Activated naive CD8-positive, alpha-beta T cell treated with anti-CD3 and anti-CD28 coated beads, Interleukin-2, amount 50 U/mL, for 24 hours (primary cell): ENCODE data around the gene SPTBN1.

ENCODE experiments used
- ATAC-seq: fragments of 150-1000 bp; cut with Tn5 transposase; one replicate; pipeline ENCODE4 v1.10.0; 2021
- DNase-seq: peaks from one replicate; pipeline ENCODE4 v3.0.0; 2021
- H3K27ac Mint-ChIP-seq: one replicate; pipeline ENCODE4 v1.8.0; 2021; ENCODE audit warnings: mild to moderate bottlenecking, mixed read lengths
- H3K27me3 Mint-ChIP-seq: one replicate; pipeline ENCODE4 v1.8.0; 2021; ENCODE audit warnings: mixed read lengths
- H3K36me3 Mint-ChIP-seq: one replicate; pipeline ENCODE4 v1.8.0; 2021; ENCODE audit warnings: low read depth, mixed read lengths
- H3K4me1 Mint-ChIP-seq: one replicate; pipeline ENCODE4 v1.8.0; 2021; ENCODE audit warnings: mixed read lengths
- H3K4me3 Mint-ChIP-seq: one replicate; pipeline ENCODE4 v1.8.0; 2021; ENCODE audit warnings: mild to moderate bottlenecking, moderate library complexity, mixed read lengths
- H3K9me3 Mint-ChIP-seq: one replicate; pipeline ENCODE4 v1.8.0; 2021; ENCODE audit warnings: mixed read lengths

SPTBN1 gene

DNA sequence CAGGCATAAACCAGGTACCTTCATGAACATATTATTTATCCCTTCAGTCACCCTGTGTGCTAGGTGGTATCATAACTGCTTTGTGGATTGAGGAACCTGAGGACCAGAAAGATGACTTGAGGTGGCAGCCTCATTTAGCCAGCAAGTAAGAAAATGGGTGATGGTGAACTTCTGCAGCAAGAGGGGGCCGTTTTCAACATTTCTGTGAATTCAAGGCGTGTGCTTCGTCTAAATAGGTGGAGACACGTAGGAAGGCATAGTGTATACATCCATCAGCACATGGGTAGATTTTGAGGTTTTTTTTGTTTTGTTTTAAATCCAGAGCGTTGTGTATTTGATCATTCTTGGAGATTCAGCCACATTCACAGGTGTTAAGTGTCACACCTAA lies 118.7 kb downstream of the SPTBN1 start:
- Mint-ChIP-seq H3K4me3 (peak overlapping the region; percentile 66), H3K4me1 (peaks cover 97% of the 10 kb centered on the region), H3K27ac (peak overlapping the region; percentile 94), H3K9me3 (no peaks in the 10 kb centered on the region), H3K27me3 (peaks cover 2% of the 10 kb centered on the region), H3K36me3 (peaks cover 8% of the 10 kb centered on the region)
- ATAC-seq (no peak), DNase-seq (no peak)

DNA sequence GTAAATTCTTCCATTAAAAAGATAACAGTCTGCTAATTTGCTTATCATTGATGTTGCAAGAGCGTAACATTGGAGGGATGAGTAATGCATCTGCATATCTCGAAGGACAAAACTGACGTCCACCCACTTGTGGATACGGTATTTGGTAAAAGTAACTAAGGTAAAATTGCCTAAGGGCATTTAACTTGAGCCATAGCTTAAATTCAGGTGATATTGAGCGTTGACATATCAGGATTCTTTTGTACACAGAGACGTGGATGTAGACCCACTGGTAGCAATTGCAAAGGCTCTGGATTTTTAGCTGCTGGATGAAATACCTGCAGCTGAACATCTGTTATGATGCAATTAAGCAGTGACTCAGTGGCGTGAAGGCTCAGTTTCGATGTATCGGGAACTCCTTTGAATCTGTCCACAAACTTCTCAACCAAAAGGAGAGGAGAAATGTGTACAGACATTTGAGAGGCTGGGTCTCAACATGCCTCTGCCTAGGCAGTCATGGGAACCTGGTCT lies 119.3 kb downstream of the SPTBN1 start:
- Mint-ChIP-seq H3K9me3 (no peaks in the 10 kb centered on the region), H3K4me1 (peaks cover 97% of the 10 kb centered on the region), H3K36me3 (peaks cover 8% of the 10 kb centered on the region), H3K4me3 (peak overlapping the region; percentile 66), H3K27me3 (peaks cover 2% of the 10 kb centered on the region), H3K27ac (peak overlapping the region; percentile 94)
- DNase-seq (no peak), ATAC-seq (peak; percentile 15)

DNA sequence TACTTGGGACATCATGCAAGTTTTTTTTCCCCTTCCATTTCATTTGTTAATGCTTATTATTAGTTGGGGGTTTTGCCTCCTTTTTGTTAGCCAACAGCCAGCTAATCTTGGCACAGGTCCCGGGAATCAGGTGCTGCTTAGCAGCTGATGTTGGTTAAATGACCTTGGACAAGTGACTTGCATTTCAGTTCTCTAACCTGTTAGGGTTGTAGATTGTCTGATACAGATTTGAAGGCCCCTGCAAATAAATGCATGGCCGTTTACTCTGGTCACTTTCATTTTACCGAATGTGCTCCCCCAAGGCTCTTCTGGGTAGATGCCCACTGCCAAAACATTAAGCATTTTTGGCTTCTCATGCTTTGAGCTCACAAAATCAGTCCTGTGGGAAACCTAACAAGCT lies 120.9 kb downstream of the SPTBN1 start:
- ATAC-seq (no peak), DNase-seq (no peak)
- H3K4me3 Mint-ChIP-seq: no peak overlapping the region
- H3K36me3 Mint-ChIP-seq: peaks cover 7% of the 10 kb centered on the region
- no peaks in the 10 kb centered on the region for H3K27me3 Mint-ChIP-seq
- no peaks in the 10 kb centered on the region for H3K9me3 Mint-ChIP-seq
- peaks cover 93% of the 10 kb centered on the region for H3K4me1 Mint-ChIP-seq
- no peak overlapping the region for H3K27ac Mint-ChIP-seq

DNA sequence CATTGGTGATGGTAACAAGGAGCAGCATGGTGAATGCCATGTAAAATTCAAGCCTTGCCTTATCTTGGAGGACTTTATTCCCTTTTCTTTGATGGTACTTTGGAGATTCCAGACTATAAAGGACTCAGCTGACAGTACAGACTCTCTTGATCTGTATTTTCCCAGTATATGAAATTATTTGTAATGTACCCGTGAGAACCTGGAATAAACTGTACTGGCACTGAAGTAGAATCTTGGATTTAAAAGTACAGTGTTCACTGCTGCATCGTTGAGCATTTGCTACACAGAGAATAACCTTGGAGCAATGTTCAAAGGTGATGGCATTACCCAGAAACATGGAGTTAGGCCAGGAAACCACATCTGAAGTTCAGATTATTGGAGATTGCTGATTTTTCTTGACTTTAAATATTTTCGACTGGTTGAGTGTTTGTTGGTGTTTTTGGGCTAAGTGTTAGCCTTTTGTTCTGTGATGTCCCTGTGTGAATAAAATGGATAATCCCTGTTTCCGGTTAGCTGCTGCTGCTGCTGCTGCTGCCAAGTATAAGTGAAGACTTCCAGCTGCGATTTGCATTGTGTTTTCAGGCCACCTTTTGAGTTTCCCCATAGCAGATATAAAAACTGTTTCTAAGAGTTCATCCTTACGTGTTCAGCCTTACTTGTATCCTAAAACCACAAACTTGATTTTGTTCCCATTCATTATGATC lies 122.0 kb downstream of the SPTBN1 start:
- ATAC-seq (no peak), DNase-seq (no peak)
- Mint-ChIP-seq H3K4me1 (peaks cover 93% of the 10 kb centered on the region), H3K4me3 (no peak overlapping the region), H3K36me3 (peaks cover 7% of the 10 kb centered on the region), H3K9me3 (no peaks in the 10 kb centered on the region), H3K27ac (peak overlapping the region; percentile 48), H3K27me3 (no peaks in the 10 kb centered on the region)

DNA sequence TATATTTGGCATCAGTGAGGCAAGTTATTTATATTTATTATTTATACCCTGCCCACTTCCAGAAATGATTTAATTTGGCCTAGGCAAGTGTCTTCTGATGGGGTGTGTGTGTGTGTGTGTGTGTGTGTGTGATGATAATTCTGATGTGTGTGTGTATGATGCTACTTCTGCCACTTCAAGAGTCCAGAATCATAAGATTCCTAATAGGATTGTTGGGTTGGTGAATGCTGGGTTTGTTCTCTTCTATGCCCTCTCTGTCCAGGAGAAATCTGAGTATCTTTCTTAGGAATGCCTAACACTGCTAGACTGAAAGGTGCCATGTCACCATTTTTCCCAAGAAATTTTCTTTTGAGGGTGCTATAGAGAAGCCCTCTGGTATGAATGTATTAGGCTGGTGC lies 122.5 kb downstream of the SPTBN1 start:
- H3K27ac Mint-ChIP-seq: peak overlapping the region; percentile 37

DNA sequence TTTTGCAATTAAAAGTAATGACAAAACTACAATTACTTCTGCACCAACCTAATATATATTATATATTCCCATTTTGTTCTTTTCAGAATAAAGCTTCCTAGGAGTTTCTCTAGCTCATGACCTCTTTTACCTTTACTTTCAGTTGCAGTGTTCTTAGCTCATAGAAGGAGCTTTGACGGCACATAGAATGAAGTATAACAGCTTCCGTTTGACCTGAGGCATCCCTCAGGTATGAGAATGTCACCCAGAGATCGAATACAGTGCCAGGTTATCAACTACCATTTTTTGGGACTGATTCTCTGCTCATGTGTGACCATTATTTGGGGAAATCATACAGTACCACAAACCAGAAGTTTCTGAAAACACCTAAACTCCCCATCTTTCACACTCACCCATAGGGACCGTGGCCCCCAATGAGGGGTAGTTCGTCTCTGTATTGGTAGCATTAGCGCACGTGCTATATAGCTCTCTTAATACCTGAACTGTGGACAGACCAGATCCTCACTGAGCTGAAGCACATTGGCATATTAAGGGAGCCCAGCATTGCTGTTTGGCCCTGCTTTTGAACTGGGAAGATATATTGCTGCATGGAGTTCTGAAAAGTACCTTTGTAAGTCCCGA lies 123.0 kb downstream of the SPTBN1 start:
- Mint-ChIP-seq H3K27me3 (no peaks in the 10 kb centered on the region), H3K4me3 (peak overlapping the region; percentile 77), H3K27ac (peak overlapping the region; percentile 93), H3K4me1 (peaks cover 92% of the 10 kb centered on the region), H3K36me3 (peaks cover 7% of the 10 kb centered on the region), H3K9me3 (no peaks in the 10 kb centered on the region)
- DNase-seq: no peak
- ATAC-seq: no peak

More for the DNA sequence above, 122.5 kb downstream of the SPTBN1 start:
- DNase-seq: no peak
- no peak for ATAC-seq
- Mint-ChIP-seq H3K9me3 (no peaks in the 10 kb centered on the region), H3K4me3 (no peak overlapping the region), H3K36me3 (peaks cover 7% of the 10 kb centered on the region), H3K27me3 (no peaks in the 10 kb centered on the region), H3K4me1 (peaks cover 93% of the 10 kb centered on the region)

DNA sequence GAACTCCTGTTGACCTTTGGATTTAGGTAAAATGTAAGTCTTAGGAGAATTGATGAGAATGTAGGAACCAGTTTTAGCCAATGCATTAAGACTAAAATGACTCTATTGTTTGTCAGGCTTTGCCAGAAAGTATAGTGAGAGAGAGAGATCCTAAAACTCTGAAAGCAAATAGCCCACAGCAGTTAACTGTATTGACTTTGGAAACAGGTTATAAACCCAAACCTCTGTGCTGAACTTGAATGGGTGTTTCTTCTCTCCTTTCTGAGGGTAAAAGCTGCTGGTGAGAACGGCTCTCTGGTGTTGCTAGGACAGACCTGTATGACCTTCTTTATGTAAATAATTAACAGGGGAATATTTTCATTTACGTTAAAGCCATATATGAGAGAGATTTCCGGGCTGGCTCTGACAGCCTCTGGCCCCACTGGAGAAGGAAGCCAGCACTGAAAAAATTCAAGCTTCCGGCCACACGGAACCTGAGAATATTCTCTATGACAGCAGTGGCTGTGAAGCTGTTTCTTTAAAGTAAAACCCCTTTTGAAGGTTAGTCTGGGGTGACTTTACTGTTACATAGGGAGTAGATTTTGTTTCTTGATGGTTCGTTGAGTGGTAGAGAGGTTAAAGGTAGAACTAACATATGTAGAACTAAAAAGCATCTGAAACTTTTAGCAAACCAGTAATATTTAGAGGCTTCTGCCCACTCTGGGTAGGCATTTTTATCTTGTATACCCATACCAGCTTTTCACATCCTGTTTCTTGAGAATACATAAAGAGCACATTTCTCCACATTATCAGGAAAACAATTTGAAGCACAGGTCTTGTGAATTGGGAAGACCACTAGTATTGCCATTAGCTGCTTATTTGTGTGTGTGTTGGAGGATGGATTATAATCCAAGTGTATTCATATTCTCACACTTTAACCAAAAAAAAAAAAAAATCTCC lies 123.8 kb downstream of the SPTBN1 start:
- H3K36me3 Mint-ChIP-seq: peaks cover 4% of the 10 kb centered on the region
- H3K4me3 Mint-ChIP-seq: peak overlapping the region; percentile 77
- peak; percentile 75 for ATAC-seq
- peak; percentile 55 for DNase-seq
- peaks cover 92% of the 10 kb centered on the region for H3K4me1 Mint-ChIP-seq
- no peaks in the 10 kb centered on the region for H3K27me3 Mint-ChIP-seq
- peak overlapping the region; percentile 93 for H3K27ac Mint-ChIP-seq
- H3K9me3 Mint-ChIP-seq: no peaks in the 10 kb centered on the region

DNA sequence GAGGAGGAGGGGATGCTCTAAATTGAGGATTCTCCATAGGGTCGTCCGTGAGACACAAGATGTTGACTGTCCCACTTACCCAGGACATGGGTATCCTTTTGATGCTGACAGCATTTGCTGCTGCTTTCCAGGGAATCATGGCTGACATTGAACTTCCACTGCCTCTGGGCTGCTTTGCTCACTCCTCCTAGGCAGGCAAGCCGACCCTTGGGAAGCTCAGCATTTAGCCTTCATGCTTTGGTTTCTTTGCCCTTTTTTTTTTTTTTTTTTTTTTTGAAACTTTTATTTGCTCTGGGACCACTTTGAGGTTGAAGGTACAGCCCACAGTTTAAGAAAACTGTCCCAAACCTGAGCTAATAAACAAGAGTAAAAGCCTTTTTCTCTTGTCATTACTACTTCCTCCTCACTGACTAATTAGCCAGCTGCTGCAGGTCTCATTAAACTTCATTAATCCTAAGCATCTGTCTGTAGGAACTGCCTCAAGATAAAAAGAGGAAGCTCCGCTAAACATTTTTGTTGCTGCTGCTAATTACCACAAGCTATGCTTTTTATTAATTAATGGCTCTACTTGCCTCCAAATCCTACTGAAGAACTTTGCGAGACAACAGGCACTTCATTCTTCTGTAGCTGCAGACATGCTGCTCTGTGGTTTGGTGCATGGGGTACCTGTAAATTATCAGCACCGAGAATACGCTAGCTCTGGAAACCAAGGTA lies 125.4 kb downstream of the SPTBN1 start:
- Mint-ChIP-seq H3K4me3 (peak overlapping the region; percentile 71), H3K4me1 (peaks cover 92% of the 10 kb centered on the region), H3K27ac (peak overlapping the region; percentile 79), H3K36me3 (no peaks in the 10 kb centered on the region), H3K9me3 (no peaks in the 10 kb centered on the region), H3K27me3 (no peaks in the 10 kb centered on the region)
- ATAC-seq: no peak
- no peak for DNase-seq

DNA sequence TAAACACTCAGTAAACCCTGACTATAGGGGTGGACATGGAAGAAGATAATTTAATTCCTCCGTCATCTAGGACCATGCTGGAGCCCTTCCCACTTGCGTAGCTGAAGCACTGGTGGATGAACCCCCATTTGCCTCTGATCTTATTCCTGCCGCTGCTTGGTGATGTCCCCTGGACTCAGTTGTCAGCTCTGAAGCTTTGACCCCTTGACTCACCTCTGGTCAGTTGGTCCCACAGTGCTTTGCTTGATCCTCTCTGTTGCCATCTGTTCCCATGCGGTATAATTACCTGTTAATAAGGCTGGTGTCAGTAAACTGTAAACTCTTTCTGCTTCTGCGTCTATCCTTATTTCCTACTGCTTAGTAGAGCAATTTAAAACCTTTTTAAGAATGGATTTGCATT lies 126.9 kb downstream of the SPTBN1 start:
- ATAC-seq (no peak), DNase-seq (no peak)
- H3K4me1 Mint-ChIP-seq: peaks cover 92% of the 10 kb centered on the region
- no peaks in the 10 kb centered on the region for H3K36me3 Mint-ChIP-seq
- peak overlapping the region; percentile 79 for H3K27ac Mint-ChIP-seq
- no peaks in the 10 kb centered on the region for H3K9me3 Mint-ChIP-seq
- H3K4me3 Mint-ChIP-seq: peak overlapping the region; percentile 71
- H3K27me3 Mint-ChIP-seq: no peaks in the 10 kb centered on the region

DNA sequence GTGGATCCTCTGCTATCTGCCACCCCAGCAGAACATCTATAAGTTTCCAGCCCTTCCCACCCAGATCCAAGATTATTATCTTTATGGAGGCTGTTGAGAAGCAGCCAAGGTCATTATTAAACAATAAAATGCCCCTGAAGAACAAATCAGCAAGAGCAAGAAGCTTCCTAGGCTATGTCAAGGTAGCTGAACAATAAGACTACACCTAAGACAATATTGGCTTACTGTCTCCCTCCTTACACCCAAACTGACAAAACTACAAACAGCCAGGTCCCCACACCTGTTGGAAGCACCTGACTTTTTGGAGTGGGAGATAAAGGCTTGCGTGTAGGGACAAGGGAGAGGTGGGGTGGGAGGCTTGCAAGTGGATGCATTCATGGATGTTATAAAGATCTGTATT lies 128.5 kb downstream of the SPTBN1 start:
- ATAC-seq (no peak), DNase-seq (no peak)
- Mint-ChIP-seq H3K27ac (peak overlapping the region; percentile 20), H3K9me3 (no peaks in the 10 kb centered on the region), H3K4me3 (no peak overlapping the region), H3K36me3 (no peaks in the 10 kb centered on the region), H3K27me3 (no peaks in the 10 kb centered on the region), H3K4me1 (peaks cover 93% of the 10 kb centered on the region)

DNA sequence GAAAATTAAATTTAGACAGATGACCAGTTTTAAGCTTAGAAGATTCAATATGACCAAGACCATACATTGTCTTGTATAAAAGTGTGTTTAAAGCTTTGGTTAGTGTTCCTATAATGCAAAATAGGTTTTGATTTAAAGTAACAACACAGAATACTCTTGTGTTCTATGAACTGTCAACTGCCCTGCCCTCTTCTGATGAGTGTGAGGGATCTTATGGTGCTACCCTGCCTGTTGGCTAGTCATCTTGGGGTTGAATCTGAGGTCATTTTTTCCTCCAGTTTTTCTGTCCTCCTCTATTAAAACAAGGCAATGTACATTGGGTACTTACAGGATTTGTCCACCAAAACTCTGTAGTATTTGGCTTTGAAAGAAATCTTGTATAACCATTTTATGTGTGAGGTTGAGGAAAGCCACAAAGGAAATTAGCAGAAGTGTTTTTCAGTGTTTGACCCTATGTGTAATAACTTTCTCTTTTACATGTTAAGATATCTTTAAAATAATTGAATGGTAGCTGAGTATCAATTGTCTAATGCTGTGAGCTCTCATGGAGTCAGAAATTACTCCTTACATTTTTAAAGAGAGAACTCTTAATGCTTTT lies 129.1 kb downstream of the SPTBN1 start:
- peak overlapping the region; percentile 73 for H3K4me3 Mint-ChIP-seq
- no peak for DNase-seq
- peaks cover 93% of the 10 kb centered on the region for H3K4me1 Mint-ChIP-seq
- H3K27ac Mint-ChIP-seq: peak overlapping the region; percentile 83
- peak; percentile 47 for ATAC-seq
- no peaks in the 10 kb centered on the region for H3K9me3 Mint-ChIP-seq
- H3K36me3 Mint-ChIP-seq: no peaks in the 10 kb centered on the region
- no peaks in the 10 kb centered on the region for H3K27me3 Mint-ChIP-seq

DNA sequence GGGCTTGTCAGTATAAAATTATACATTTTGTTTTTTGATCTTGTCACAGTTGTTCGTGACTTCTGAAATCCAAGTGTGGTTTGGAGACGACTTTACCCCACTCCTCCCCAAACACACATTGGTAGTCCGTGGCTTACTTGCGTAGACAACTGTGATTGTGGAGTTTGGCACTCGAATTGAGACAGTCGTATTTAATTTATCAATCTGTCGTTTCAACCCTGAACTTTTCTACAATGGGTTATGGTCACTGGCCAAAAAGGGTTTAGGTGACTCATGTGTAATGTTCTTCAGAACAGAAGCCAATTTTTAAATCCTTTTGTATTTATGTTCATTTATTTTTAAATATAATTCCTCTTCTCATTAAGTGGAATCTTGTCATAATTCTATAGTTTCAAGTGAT lies 129.9 kb downstream of the SPTBN1 start:
- ATAC-seq: no peak
- Mint-ChIP-seq H3K27ac (peak overlapping the region; percentile 83), H3K4me1 (peaks cover 97% of the 10 kb centered on the region), H3K4me3 (peak overlapping the region; percentile 73), H3K9me3 (no peaks in the 10 kb centered on the region), H3K36me3 (no peaks in the 10 kb centered on the region), H3K27me3 (no peaks in the 10 kb centered on the region)
- DNase-seq: no peak

DNA sequence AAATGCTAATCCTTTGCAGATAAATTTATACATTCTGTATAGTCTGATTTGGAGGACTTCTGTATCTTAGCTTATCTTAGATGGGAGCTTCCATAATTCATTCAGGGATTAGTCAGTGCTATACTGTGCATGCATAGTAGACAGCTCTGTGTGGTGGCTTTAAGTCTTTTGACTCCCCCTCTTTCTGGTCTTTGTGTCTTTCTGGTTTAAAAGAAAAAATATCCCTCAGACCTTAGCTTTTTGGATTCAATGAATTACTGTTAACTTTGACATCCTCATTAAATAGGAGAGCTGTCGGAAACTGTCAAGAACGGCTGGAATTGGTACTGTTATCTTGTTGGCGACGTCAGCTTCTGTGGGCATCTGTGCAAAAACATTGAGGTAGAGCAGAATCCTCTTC lies 130.4 kb downstream of the SPTBN1 start:
- Mint-ChIP-seq H3K9me3 (no peaks in the 10 kb centered on the region), H3K4me3 (peak overlapping the region; percentile 35), H3K36me3 (no peaks in the 10 kb centered on the region), H3K27me3 (no peaks in the 10 kb centered on the region), H3K27ac (peak overlapping the region; percentile 53), H3K4me1 (peaks cover 97% of the 10 kb centered on the region)
- ATAC-seq (no peak), DNase-seq (no peak)
